NCI-H1048 (cell line): ENCODE measurements around the gene LRRC8E.

Experiments
- DNase-seq: peaks from one replicate; lab custom pipeline; 2025; lab: John Stamatoyannopoulos, UW

Gene LRRC8E

GRCh38 chr19:7932276-7932929 lies 44.1 kb downstream of the LRRC8E start:
- no peak for DNase-seq

DNA sequence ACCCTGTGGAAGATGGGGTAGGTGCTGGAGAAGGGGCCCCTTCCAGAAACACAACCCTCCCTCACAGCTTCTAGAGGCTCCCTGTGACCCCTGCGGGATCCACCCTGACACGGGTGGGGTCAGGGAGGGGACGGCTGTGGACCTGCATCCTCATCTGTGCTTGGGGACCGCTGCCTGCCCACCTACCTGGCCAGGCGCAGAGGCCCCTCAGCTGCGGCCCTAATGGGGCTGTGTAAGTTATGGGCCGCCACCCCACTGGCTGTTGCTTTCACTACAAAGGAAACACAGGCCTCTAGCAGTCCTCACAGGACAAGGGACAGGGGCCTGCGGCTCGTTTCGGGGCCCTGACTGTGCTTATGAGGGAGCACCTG lies 44.6 kb downstream of the LRRC8E start:
- no peak for DNase-seq

GRCh38 chr19:7933411-7933810 lies 45.1 kb downstream of the LRRC8E start:
- no peak for DNase-seq

DNA sequence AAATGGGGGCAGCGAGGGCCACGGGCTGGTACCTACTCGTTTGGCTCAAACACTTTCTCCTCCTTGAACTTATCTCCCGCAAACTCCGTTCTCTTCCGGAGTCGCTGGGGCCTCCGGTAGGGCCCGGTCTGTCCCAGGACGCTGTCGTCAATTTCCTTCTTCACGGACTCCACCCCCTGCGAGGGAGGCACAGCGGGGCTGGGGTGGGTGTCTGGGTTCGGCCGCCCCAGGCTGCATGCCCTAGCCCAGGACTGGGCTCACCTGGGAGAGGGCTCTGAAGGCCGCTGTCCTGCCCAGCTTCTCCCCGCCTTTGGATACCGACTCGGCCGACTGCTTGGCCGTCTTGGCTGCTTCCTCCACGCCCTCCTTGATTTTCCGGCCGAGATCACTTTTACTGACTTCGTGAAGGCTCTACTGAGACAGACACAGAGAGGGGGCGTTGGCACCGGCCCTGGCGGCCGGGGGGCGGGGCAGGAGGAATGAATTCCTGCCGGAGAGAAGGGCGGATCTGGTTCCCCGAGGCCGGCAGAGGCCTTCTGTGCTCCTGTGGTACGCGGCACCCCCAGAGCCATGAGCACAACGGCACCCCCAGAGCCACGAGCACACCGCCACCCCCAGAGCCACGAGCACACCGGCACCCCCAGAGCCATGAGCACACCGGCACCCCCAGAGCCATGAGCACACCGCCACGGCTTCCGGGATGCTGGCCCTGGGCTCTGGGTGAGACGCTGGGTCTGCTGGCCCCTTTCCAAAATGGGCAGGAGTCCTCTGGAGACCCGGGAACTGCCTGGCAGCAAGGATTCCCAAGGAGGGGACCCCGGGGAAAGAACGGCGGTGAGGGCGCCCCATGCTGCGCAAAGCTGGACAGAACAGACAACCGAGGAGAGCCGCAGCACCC lies 45.8 kb downstream of the LRRC8E start:
- DNase-seq: no peak

- no peak for DNase-seq
Measured at GRCh38 chr19:7934766-7935165, 46.5 kb downstream of the LRRC8E start.

DNA sequence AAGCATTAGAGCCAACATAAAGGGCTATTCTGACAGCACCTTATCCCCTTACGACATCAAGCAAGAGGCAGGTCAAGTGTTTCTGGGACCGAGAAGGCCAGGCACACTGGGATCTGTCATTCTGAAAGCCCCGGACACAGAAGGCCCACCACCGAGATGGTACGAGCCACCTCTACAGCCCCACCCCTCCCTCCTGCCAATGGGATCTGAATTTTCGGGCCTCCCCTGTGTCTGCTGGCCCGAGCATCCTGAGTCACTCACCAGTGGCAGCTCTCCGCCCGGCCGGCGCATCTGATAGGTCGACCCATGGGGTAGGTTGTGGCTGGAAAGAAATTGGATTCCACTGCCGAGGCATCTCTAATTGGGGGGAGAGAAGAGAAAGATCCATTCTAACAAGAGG lies 52.5 kb downstream of the LRRC8E start:
- DNase-seq: no peak

DNA sequence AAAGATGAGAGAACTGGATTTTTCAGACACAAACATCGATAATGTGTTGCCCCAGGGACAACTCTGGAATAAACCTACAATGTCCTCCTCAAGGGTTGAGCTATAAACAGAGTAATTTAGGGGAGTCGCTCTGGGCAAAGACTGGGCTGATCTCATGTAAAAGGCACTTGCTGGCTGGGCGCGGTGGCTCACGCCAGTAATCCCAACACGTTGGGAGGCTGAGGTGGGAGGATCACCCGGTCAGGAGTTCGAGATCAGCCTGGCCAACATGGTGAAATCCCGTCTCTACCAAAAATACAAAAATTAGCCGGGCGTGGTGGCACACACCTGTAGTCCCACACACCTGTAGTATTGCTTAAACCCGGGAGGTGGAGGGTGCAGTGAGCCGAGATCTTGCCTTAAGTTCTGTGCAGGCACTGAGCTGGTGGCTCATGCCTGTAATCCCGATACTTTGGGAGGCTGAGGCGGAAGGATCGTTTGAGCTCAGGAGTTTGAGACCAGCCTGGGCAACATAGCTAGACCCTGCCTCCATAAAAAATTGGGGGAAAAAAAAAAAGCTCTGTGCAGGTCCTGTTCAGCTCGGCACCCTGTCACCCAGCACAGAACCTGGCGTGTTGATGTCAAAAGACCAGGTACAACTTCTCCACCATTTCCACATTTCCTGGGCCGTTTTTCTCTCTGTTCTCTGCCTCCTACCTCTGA lies 53.7 kb downstream of the LRRC8E start:
- DNase-seq: no peak

DNA sequence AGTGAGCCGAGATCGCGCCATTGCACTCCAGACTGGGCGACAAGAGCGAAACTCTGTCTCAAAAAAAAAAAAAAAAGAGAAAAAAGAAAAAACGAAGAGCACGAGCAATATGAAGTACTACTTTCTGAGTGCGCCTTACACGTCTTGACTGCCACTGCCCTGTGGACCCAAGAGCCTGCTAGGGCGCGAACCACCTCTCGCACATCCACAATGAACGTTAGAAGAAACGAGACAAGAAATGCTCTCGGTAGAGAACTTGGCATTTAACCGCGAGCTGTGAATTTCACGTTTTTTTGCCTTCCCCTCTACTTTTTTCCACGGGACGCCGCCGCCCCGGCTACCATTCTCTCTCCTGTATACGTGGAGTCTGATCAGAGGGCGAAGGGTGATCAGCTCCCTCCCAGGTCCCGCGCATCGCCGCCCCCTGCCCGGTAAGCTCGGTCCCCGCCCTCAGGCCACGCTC lies 54.7 kb downstream of the LRRC8E start:
- no peak for DNase-seq

DNA sequence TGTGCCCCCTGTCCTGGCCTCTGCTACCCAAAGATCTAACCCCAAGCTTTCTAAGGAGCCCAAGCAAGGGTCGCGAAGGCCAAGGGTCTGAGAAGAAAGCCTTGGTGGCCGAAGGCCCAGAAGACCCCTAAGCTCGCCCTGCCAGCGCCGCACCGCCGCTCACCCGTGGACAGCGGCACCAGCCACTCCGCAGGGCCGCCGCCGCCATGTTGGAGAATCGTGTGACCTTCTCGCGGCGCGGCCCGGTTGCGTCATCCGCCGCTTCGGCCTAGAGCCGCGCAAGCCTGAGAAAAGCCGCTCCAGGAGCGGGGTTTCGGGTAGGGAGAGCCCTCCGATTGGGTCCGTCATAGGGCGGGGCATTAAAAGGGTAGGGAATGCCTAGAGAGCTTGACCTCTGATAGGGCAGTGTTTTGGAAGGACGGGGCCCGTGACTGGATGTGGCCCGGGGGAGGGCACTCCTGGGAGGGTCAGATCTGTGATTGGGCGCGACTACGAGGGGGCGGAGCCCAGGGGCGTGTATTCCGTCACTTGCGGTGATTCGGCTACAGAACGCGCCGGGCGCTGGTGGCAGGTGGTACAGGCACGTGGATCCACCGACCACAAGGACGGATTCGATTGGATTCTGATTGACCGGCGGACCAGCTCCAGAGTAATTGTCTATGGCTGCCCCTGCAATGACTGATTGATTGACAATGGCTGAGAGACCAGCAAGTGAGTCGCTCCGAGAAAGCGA lies 55.3 kb downstream of the LRRC8E start, which contains the start of gene TIMM44:
Gene TIMM44 (minus strand): TSS at position 223 of the 733 bp plus-strand sequence. CDS start 15 bp downstream, at position 208.
- DNase-seq: peak; percentile 98

- DNase-seq: peak; percentile 55
Measured at GRCh38 chr19:7944177-7944761, 56.0 kb downstream of the LRRC8E start.

DNA sequence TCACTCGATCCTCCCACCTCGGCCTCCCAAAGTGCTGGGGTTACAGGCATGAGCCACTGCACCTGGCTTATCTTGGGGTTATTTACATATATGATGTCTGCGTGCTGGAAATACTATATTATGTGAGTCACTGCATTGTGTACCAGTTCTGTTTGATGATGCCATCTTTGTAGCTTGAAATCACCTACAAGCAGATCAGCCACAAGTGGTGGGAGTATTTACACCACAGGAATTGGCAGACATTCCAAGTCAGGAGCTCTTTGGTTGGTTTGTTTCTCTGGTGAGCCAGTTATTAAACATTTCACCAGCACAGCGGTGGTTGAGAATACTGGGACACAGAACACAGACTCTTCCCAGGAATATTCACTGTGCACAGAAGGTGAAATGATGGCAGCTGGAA lies 59.6 kb downstream of the LRRC8E start:
- no peak for DNase-seq
